ENCODE measurements around the gene REV1.
"Not testable (repeated sequence)": the region's sequence is repeated elsewhere in the genome, so short reads cannot be mapped to it uniquely, and the experiment has no call there.

The REV1 gene

DNA sequence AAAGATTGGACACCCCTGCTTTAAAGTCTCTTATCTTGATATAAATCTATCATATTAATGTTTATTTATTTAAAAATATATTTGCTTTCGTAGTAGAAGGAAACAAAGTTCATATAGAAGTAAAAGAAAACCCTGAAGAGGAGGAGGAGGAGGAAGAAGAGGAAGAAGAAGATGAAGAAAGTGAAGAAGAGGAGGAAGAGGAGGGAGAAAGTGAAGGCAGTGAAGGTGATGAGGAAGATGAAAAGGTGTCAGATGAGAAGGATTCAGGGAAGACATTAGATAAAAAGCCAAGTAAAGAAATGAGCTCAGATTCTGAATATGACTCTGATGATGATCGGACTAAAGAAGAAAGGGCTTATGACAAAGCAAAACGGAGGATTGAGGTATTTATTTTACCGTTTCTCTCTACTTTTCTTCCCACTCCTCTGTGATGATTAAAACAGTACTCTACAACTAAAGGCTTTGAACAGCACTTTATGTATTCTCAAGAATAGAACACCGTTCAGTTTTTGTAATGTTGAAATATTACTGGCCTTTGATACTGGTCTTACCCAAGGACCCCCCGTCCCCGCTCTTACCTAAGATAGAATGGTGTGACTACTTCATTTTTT lies 113.5 kb downstream of the REV1 start:
- Histone ChIP-seq H3K4me1 (ENCODE audit: low read length) (peaks cover 24% of the 10 kb centered on the region), H3K27ac (ENCODE audit: low read length) (no peak overlapping the region), H3K4me3 (ENCODE audit: low read length) (no peak overlapping the region), H4K20me1 (ENCODE audit: insufficient read depth, low read length) (0 out of 2 replicates have a peak, but pooled peaks cover 6% of the 10 kb centered on the region), H3K9ac (ENCODE audit: low read length) (no peak overlapping the region), H3K79me2 (ENCODE audit: low read length) (no peaks in the 10 kb centered on the region), H3K4me2 (ENCODE audit: low read length) (no peak overlapping the region), H3K9me3 (ENCODE audit: insufficient read depth, low read length) (no peaks in the 10 kb centered on the region; the same call in 1 of the 2 replicates), H2AFZ (ENCODE audit: low read depth, low read length) (no peak overlapping the region), H3K27me3 (ENCODE audit: low read depth, low read length) (no peaks in the 10 kb centered on the region), H3K36me3 (replicated peaks; ENCODE audit: low read depth, low read length) (peaks cover 58% of the 10 kb centered on the region)
- no peak for TF ChIP-seq EZH2phosphoT487 (IDR thresholded peaks at IDR 0.05; ENCODE audit: low read depth)
- TF ChIP-seq, protein P1, sequence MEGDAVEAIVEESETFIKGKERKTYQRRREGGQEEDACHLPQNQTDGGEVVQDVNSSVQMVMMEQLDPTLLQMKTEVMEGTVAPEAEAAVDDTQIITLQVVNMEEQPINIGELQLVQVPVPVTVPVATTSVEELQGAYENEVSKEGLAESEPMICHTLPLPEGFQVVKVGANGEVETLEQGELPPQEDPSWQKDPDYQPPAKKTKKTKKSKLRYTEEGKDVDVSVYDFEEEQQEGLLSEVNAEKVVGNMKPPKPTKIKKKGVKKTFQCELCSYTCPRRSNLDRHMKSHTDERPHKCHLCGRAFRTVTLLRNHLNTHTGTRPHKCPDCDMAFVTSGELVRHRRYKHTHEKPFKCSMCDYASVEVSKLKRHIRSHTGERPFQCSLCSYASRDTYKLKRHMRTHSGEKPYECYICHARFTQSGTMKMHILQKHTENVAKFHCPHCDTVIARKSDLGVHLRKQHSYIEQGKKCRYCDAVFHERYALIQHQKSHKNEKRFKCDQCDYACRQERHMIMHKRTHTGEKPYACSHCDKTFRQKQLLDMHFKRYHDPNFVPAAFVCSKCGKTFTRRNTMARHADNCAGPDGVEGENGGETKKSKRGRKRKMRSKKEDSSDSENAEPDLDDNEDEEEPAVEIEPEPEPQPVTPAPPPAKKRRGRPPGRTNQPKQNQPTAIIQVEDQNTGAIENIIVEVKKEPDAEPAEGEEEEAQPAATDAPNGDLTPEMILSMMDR (IDR thresholded peaks at IDR 0.05; ENCODE audit: low read depth, low read length): no peak

DNA sequence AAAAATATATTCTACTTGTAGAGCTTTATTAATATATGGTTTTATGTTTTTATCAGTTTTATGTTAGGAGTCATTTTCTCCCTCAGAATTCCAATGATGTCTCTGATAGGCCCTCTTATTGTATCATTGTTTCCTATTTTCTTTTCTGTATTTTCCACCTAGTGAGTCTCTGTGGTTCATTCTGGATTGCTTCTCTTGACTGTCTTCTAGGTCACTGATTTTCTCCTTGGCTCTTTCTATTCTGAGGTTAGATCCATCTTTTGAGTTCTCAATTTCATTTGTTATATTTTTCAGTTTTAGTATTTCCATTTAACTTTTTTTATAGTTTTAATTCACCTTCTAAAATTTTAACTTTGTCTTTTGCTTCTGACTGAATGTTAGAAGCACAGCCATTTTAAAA lies 115.1 kb downstream of the REV1 start:
- Histone ChIP-seq H3K4me2 (ENCODE audit: low read length) (no peak overlapping the region), H3K4me1 (ENCODE audit: low read length) (peaks cover 13% of the 10 kb centered on the region), H3K9me3 (ENCODE audit: insufficient read depth, low read length) (no peaks in the 10 kb centered on the region; the same call in 1 of the 2 replicates), H3K79me2 (ENCODE audit: low read length) (no peaks in the 10 kb centered on the region), H2AFZ (ENCODE audit: low read depth, low read length) (no peak overlapping the region), H3K9ac (ENCODE audit: low read length) (no peak overlapping the region), H3K4me3 (ENCODE audit: low read length) (no peak overlapping the region), H4K20me1 (ENCODE audit: insufficient read depth, low read length) (no peaks in the 10 kb centered on the region), H3K27ac (ENCODE audit: low read length) (no peak overlapping the region), H3K36me3 (replicated peaks; ENCODE audit: low read depth, low read length) (peaks cover 60% of the 10 kb centered on the region), H3K27me3 (ENCODE audit: low read depth, low read length) (no peaks in the 10 kb centered on the region)
- TF ChIP-seq, protein P1 (IDR thresholded peaks at IDR 0.05; ENCODE audit: low read depth, low read length): no peak
- TF ChIP-seq EZH2phosphoT487 (IDR thresholded peaks at IDR 0.05; ENCODE audit: low read depth): no peak

DNA sequence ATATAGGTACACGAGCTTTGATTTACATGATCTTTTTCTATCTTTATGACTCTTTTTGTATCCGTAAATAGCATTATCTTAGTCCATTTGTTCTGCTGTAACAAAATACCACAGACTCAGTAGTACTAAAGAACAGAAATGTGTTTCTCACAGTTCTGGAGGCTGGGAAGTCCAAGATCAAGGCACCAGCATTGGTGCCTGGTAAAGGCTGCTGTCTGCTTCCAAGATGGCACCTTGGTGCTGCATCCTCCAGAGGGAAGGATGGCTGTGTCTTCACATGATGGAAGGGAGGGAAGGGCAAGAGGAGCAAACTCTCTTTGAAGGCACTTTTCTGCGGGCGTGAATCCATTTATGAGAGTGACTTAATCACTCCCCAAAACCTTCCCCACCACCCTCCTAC lies 116.7 kb downstream of the REV1 start:
- Histone ChIP-seq H3K4me2 (ENCODE audit: low read length) (no peak overlapping the region), H3K4me3 (ENCODE audit: low read length) (no peak overlapping the region), H3K27ac (ENCODE audit: low read length) (no peak overlapping the region), H3K79me2 (ENCODE audit: low read length) (no peaks in the 10 kb centered on the region), H3K9me3 (ENCODE audit: insufficient read depth, low read length) (no peaks in the 10 kb centered on the region; the same call in 1 of the 2 replicates), H4K20me1 (ENCODE audit: insufficient read depth, low read length) (no peaks in the 10 kb centered on the region), H2AFZ (ENCODE audit: low read depth, low read length) (no peak overlapping the region), H3K36me3 (replicated peaks; ENCODE audit: low read depth, low read length) (peaks cover 59% of the 10 kb centered on the region), H3K9ac (ENCODE audit: low read length) (no peak overlapping the region), H3K27me3 (ENCODE audit: low read depth, low read length) (no peaks in the 10 kb centered on the region), H3K4me1 (ENCODE audit: low read length) (peaks cover 10% of the 10 kb centered on the region)
- no peak for TF ChIP-seq EZH2phosphoT487 (IDR thresholded peaks at IDR 0.05; ENCODE audit: low read depth)
- TF ChIP-seq, protein P1 (IDR thresholded peaks at IDR 0.05; ENCODE audit: low read depth, low read length): no peak

DNA sequence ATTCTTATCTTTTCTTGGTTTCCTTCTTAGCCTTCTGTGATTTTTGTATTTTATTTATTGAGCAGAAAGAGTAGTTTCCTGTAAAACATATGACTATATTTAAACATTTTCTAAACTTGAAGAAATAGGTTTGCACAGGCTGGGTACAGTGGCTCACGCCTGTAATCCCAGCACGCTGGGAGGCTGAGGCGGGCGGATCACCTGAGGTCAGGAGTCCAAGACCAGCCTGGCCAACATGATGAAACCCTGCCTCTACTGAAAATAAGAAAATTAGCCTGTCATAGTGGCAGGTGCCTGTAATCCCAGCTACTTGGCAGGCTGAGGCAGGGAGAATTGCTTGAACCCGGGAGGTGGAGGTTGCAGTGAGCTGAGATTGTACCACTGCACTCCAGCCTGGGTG lies 121.0 kb downstream of the REV1 start:
- H3K4me2 ChIP-seq (ENCODE audit: low read length); H4K20me1 ChIP-seq (ENCODE audit: insufficient read depth, low read length); H3K4me3 ChIP-seq (ENCODE audit: low read length); H3K27me3 ChIP-seq (ENCODE audit: low read depth, low read length); H3K9ac ChIP-seq (ENCODE audit: low read length); H3K79me2 ChIP-seq (ENCODE audit: low read length); H3K9me3 ChIP-seq (ENCODE audit: insufficient read depth, low read length); H3K4me1 ChIP-seq (ENCODE audit: low read length); H3K27ac ChIP-seq (ENCODE audit: low read length); H2AFZ ChIP-seq (ENCODE audit: low read depth, low read length): not testable (repeated sequence)
- peaks cover 73% of the 10 kb centered on the region for H3K36me3 ChIP-seq (replicated peaks; ENCODE audit: low read depth, low read length)
